PC-9 (cell line): ENCODE data around the gene GRIN3A. TPM values are rescaled to one million over a fixed set of nuclear protein-coding genes. Genes with fewer than 3 reads are reported as not detected.

Experiments
- BruUV-seq: library from RNA; stranded (reverse); fragments of 400-500 nt; replicated peaks from 2 replicates; lab custom pipeline; 2021; lab: Mats Ljungman, UMichigan
- CTCF ChIA-PET: fragments of 300-600 bp; sonication (Branson Sonifier 250); formaldehyde crosslinking; loops from one replicate; lab custom pipeline; 2022; ENCODE audit warnings: antibody characterized with exemption; lab: Charles Lee
- POLR2A ChIA-PET: fragments of 300-600 bp; sonication (Branson Sonifier 250); formaldehyde crosslinking; loops from one replicate; lab custom pipeline; 2022; ENCODE audit warnings: antibody characterized with exemption; ENCODE audit not compliant: unreplicated experiment; lab: Charles Lee
- DNase-seq, 2 experiments: peaks; one replicate each; pipeline versions ENCODE4 v3.0.0 to v3.0.0-alpha.2; 2015 to 2022; ENCODE audit warnings: mixed read lengths in 1 of 2
- H2AFZ ChIP-seq: fragments of 200-600 bp; sonication (generic); 2 replicates; pipeline ENCODE4 v1.8.1; 2017; ENCODE audit warnings: antibody characterized with exemption
- H3F3A ChIP-seq: fragments of 200-600 bp; sonication (generic); 2 replicates; pipeline ENCODE4 v1.8.1; 2017; ENCODE audit warnings: antibody characterized with exemption, mild to moderate bottlenecking, low read depth; ENCODE audit not compliant: insufficient read depth
- H3K27ac ChIP-seq: fragments of 200-600 bp; sonication (generic); 2 replicates; pipeline ENCODE4 v1.6.1; 2016; ENCODE audit warnings: mixed run types
- H3K27me3 ChIP-seq: fragments of 200-600 bp; sonication (generic); 2 replicates; pipeline ENCODE4 v1.6.1; 2016; ENCODE audit warnings: low read depth, mixed run types; ENCODE audit not compliant: insufficient read depth
- H3K36me3 ChIP-seq: fragments of 200-600 bp; sonication (generic); 2 replicates; pipeline ENCODE4 v1.6.1; 2016; ENCODE audit warnings: low read depth, mixed run types
- H3K4me1 ChIP-seq: fragments of 200-600 bp; sonication (generic); replicated peaks from 2 replicates; pipeline ENCODE4 v1.6.1; 2016; ENCODE audit warnings: mixed run types; ENCODE audit not compliant: insufficient read depth
- H3K4me2 ChIP-seq: fragments of 200-600 bp; sonication (generic); 2 replicates; pipeline ENCODE4 v1.6.1; 2017; ENCODE audit warnings: mixed run types
- H3K4me3 ChIP-seq: fragments of 200-600 bp; sonication (generic); 2 replicates; pipeline ENCODE4 v1.6.1; 2016; ENCODE audit warnings: mixed run types
- H3K79me2 ChIP-seq: fragments of 200-600 bp; sonication (generic); 2 replicates; pipeline ENCODE4 v1.6.1; 2017; ENCODE audit warnings: low read depth, mixed run types
- H3K9me2 ChIP-seq: fragments of 200-600 bp; sonication (generic); 2 replicates; pipeline ENCODE4 v1.8.1; 2017; ENCODE audit warnings: mild to moderate bottlenecking; ENCODE audit not compliant: insufficient read depth
- H3K9me3 ChIP-seq: fragments of 200-600 bp; sonication (generic); 2 replicates; pipeline ENCODE4 v1.8.1; 2016; ENCODE audit warnings: low read depth; ENCODE audit not compliant: insufficient read depth
- H4K20me1 ChIP-seq: fragments of 200-600 bp; sonication (generic); 2 replicates; pipeline ENCODE4 v1.8.1; 2017; ENCODE audit not compliant: insufficient read depth
- CTCF ChIP-seq: fragments of 200-600 bp; sonication (generic); conservative IDR thresholded peaks from 2 replicates; pipeline ENCODE4 v1.6.1; 2017; ENCODE audit warnings: mixed run types, antibody characterized with exemption, mild to moderate bottlenecking, moderate library complexity
- EZH2 ChIP-seq: fragments of 200-600 bp; sonication (generic); IDR thresholded peaks from 2 replicates; pipeline ENCODE4 v1.8.0; 2017; ENCODE audit warnings: antibody characterized with exemption, low read depth
- intact Hi-C: fragments of 100-400 bp; cut with micrococcal nuclease; formaldehyde crosslinking; loops from one replicate; pipeline ENCODE4 v1.10.0; 2022; ENCODE audit not compliant: unreplicated experiment
- total RNA-seq: library from RNA; stranded (reverse); gene quantifications from 2 replicates; pipeline ENCODE4 v1.2.3, GENCODE V29; 2021

The GRIN3A gene
- total RNA-seq, 1 experiment from 2014 or later, result not detected

- H3K4me2 ChIP-seq, result no peak overlapping the region
- no peaks in the 10 kb centered on the region for H3K27me3 ChIP-seq
- no peak overlapping the region for H3K4me3 ChIP-seq
- intact Hi-C loops, result no loop called here
- ChIA-PET CTCF (no interaction called here), POLR2A (interaction anchor here (0.7 kb wide), 1 partner anchor 1035 kb away, joined by 3 read pairs; no protein-coding TSS in a partner anchor)
- no peak overlapping the region for H3K27ac ChIP-seq
- DNase-seq, result no peak
- BruUV-seq, result no TSS peak
- H4K20me1 ChIP-seq, result no peaks in the 10 kb centered on the region
- no peaks in the 10 kb centered on the region for H3K36me3 ChIP-seq
- H3K4me1 ChIP-seq, result no peaks in the 10 kb centered on the region
- TF ChIP-seq EZH2 (no peak), CTCF (no peak)
- no peaks in the 10 kb centered on the region for H3F3A ChIP-seq
- H3K79me2 ChIP-seq, result no peaks in the 10 kb centered on the region
- no peak overlapping the region for H2AFZ ChIP-seq
- no peaks in the 10 kb centered on the region for H3K9me3 ChIP-seq
- no peaks in the 10 kb centered on the region for H3K9me2 ChIP-seq
These were observed 13.4 kb upstream of the GRIN3A start for GRCh38 chr9:101751895-101752294.

GRCh38 chr9:101739311-101739710, 864 bp upstream of the GRIN3A start:
- ChIA-PET CTCF (no interaction called here), POLR2A (no interaction called here)
- Histone ChIP-seq H3K4me3 (no peak overlapping the region), H2AFZ (no peak overlapping the region), H4K20me1 (no peaks in the 10 kb centered on the region), H3K4me1 (no peaks in the 10 kb centered on the region), H3K27me3 (peaks cover 3% of the 10 kb centered on the region; the same call in 1 of the 2 replicates), H3F3A (no peaks in the 10 kb centered on the region), H3K36me3 (no peaks in the 10 kb centered on the region), H3K9me2 (no peaks in the 10 kb centered on the region), H3K27ac (no peak overlapping the region), H3K4me2 (no peak overlapping the region), H3K79me2 (no peaks in the 10 kb centered on the region), H3K9me3 (no peaks in the 10 kb centered on the region)
- DNase-seq, result no peak
- intact Hi-C loops, result no loop called here
- no TSS peak for BruUV-seq
- TF ChIP-seq CTCF (no peak), EZH2 (no peak)

GRCh38 chr9:101737705-101738565, 512 bp downstream of the GRIN3A start:
- intact Hi-C loops, result no loop called here
- Histone ChIP-seq H3K4me1 (no peaks in the 10 kb centered on the region), H4K20me1 (no peaks in the 10 kb centered on the region), H2AFZ (no peak overlapping the region), H3K4me2 (no peak overlapping the region), H3K27ac (no peak overlapping the region), H3K9me2 (no peaks in the 10 kb centered on the region), H3K9me3 (no peaks in the 10 kb centered on the region), H3K36me3 (no peaks in the 10 kb centered on the region), H3K4me3 (no peak overlapping the region), H3F3A (no peaks in the 10 kb centered on the region), H3K79me2 (no peaks in the 10 kb centered on the region), H3K27me3 (peaks cover 3% of the 10 kb centered on the region; the same call in 1 of the 2 replicates)
- ChIA-PET CTCF (no interaction called here), POLR2A (no interaction called here)
- BruUV-seq, result no TSS peak
- no peak for TF ChIP-seq CTCF
- TF ChIP-seq EZH2, result no peak
- DNase-seq, result no peak
